Fibroblast of skin of scalp (primary cell): ENCODE results near the gene IL3. TPM values are rescaled to one million over a fixed set of nuclear protein-coding genes. Genes with fewer than 3 reads are reported as not detected.

Experiments used
- DNase-seq: peaks from one replicate; pipeline ENCODE4 v3.0.0-alpha.2; 2013
- polyA plus RNA-seq, 2 experiments: library from polyadenylated mRNA; unstranded; fragments of 120-200 nt; gene quantifications; one replicate each; pipeline ENCODE4 v1.2.1, GENCODE V29; 2013; ENCODE audit not compliant: insufficient read length in 2 of 2

IL3 gene
- not detected for polyA plus RNA-seq (2013, experiment 1 of 2; ENCODE audit: insufficient read length)
- not detected for polyA plus RNA-seq (2013, experiment 2 of 2; ENCODE audit: insufficient read length)

DNA sequence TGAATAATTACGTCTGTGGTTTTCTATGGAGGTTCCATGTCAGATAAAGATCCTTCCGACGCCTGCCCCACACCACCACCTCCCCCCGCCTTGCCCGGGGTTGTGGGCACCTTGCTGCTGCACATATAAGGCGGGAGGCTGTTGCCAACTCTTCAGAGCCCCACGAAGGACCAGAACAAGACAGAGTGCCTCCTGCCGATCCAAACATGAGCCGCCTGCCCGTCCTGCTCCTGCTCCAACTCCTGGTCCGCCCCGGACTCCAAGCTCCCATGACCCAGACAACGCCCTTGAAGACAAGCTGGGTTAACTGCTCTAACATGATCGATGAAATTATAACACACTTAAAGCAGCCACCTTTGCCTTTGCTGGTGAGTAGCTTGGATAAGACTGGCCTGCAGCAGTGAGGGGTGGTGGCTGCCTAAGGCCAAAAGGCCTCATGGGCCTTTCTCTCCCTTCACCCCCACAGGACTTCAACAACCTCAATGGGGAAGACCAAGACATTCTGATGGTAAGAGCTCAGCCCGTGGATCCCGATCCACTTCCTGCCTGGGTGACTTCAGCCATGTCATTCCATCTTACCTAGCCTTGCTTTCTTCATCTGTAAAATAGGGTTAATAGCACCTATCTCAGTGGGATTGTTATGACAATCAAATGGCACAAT, at the start of gene IL3:
IL3 (plus strand) TSS at position 155 of the 661 bp plus-strand sequence; CDS start at position 207, 52 bp downstream.
- DNase-seq: no peak

GRCh38 chr5:132010989-132011621, 49.4 kb upstream of the IL3 start:
- no peak for DNase-seq

- no peak for DNase-seq
Observed at GRCh38 chr5:132011622-132012343, 48.7 kb upstream of the IL3 start, which contains the start of gene ACSL6. ACSL6 (minus strand) TSS chr5:132011658; CDS start chr5:132011553, 105 bp downstream.

- DNase-seq: peak; percentile 73
Observed at GRCh38 chr5:132012371-132013005, 48.0 kb upstream of the IL3 start.

GRCh38 chr5:132013006-132013689, 47.3 kb upstream of the IL3 start:
- no peak for DNase-seq

DNA sequence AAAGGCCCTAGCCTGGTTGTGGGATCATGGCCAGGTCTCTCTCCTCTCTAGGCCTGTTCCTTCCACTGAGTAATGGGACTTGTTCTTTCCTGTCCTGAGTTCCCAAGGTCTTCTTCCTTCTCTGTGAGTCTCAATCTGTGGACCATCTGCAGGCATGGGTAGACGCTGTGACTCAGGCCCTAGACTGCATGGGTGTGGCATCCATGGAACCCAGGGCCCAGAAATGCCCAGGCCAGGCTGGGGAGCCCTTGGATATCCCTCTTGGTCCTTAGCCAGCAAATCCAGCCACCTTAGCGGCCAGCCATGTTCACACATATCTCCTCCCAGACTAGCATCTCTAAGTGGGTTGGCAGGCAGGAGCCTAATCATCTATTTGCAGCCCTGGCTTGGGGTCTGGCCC, 46.7 kb upstream of the IL3 start:
- DNase-seq: no peak

GRCh38 chr5:132016721-132017250, 43.7 kb upstream of the IL3 start:
- DNase-seq: no peak

DNA sequence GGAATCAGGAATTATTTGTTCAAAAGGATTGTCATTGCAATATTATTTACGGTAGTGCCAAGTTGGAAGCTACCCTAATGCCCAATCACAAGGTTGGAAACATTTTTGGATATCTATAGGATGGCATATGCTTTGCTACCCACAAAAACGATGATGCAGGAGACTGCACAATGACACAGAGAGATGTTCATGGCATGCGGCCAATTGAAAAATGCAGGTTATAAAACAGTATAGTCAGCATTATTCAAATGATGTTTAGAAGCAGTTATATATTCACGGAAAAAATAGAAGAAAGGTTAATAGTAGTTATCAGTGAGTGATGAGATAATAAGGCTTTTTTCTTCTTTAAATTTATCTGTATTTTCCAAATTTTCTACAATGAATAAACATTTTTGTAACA, 43.1 kb upstream of the IL3 start:
- no peak for DNase-seq

DNA sequence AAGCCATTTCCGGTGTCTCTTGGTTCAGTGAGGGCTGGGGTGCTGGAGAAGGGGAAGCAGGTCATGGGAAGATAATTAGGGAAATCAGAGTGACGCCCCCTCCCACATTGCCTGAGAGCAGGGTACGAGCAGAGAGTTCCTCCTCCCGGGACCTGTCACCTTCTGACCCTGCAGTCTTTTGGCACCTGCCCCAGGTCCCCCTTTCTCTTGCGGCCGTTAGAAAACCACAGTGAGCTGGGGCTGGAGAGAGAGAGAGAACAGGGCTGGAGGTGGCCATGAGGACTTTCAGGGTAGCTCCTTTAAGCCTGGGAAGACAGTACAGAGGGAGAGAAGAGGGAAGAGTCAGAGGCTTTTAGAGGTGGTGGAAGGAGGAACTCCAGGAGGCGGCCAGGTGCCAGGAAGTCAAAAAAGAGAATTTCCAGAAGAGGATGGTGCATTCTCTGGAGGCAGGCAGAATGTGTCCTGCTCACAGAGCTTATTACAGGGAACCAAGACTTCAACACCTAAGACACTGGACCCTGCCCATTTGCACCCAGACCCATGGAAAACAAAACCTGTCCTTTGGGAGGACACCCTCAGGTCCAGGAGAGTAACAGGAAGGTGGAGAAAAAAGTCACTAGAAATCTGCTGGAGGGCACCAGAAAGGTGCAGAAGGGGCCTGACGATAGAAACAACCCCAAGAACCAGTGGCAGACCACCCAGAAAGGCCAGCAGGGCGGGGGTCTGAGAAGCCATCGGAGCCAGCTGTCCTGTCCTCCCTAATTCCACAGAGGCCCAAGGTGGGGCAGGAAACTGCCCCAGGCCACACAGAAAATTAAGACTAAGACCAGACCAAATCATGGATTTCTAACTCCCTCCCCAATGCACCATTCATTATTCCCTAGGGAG, 42.5 kb upstream of the IL3 start:
- DNase-seq: no peak

DNA sequence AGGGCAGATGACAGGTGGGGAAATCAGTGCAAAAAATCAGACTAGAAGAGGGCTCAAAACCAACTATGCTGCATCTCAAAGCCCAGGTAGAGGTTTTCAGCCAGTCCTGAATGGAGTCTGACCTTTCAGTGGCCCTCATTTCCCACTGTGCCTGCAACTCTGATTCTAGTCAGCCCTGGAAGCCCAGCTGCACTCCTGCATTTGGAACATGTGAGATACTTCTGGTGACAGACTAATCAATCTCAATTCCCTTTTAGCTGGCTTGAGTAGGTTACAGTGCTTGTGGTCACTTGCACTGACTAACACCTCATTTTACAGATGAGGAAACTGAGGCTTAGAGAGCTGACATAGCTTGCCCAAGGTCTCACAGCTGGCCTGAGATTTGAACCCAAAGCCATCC, 41.1 kb upstream of the IL3 start:
- DNase-seq: no peak

- DNase-seq: no peak
Observed at GRCh38 chr5:132019857-132020555, 40.4 kb upstream of the IL3 start.

GRCh38 chr5:132020568-132021339, 39.7 kb upstream of the IL3 start:
- DNase-seq: no peak

DNA sequence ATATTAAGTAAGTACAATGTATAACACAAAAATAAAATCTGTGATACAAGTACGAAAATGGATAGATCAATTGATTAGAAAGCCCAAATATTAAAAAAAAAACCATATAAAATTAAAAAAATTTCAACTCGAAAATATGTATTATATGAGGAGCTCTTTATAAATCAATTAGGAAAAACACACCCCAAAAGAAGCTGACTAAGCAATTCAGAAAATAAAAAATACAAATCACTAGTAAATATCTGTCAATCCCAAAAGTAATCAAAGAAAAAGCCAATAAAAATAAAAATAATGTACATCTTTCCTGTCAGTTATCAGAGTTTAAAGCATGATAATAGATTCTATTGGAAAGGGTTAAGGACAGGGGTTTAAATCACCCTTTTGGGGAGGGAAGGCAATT, 38.8 kb upstream of the IL3 start:
- no peak for DNase-seq

GRCh38 chr5:132022737-132023136, 37.7 kb upstream of the IL3 start:
- no peak for DNase-seq

DNA sequence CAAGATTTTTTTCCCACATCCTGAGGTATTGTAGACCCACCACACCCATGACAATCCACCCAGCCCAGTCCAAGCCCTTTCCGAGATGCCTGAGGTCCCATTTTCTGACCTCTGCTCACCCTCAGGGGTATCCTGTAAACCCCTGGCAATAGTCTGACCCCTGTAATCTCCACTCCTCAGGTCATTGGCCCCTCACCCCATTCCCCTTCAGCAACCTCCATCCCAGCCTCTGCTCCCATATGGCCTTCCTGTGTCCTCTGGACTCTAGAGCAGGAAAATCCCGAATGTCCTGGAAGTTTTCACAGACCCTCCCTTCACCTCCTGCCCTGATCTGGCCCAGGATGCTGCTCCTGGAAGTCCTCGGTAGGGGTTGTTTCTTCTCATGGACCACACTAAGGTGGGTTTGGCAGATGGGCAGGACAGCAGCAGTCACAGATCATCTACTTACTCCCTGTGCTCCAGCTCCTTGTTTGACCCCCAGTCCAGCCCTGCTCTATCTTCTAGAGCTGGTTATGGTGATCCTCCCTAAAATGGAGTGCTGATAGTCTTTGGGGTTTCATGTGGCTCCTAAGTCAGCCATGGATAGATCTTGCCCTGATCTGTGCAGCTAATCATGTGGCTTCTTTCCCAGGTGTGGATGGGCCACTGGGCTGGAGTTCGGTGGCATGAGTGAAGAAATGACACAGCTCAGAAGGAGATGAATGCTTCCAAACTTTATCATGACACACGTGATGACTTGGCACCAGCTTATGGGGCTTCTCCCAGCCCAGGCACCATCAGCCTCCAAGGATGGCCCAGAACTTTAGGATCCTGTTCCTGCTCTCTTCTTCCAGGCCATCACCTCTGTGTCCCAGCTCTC, 37.0 kb upstream of the IL3 start:
- DNase-seq: no peak

GRCh38 chr5:132024117-132024435, 36.4 kb upstream of the IL3 start:
- DNase-seq: no peak

GRCh38 chr5:132024789-132025402, 35.6 kb upstream of the IL3 start:
- DNase-seq: no peak

- DNase-seq: no peak
Observed at GRCh38 chr5:132025403-132025971, 35.0 kb upstream of the IL3 start.
